Testis (tissue), 3 donors: ENCODE data around the gene CUL4A. TPM values are rescaled to one million over a fixed set of nuclear protein-coding genes. Genes with fewer than 3 reads are reported as not detected.

ENCODE experiments used
- DNase-seq: peaks from one replicate; pipeline ENCODE4 v3.0.0-alpha.2; 2019
- H3K27ac ChIP-seq, 2 donors: fragments of 200-600 bp; sonication (generic); one replicate each; pipeline ENCODE4 v1.5.1; 2019
- H3K27me3 ChIP-seq: fragments of 200-600 bp; sonication (generic); one replicate; pipeline ENCODE4 v1.5.1; 2019
- H3K36me3 ChIP-seq: fragments of 200-600 bp; sonication (generic); one replicate; pipeline ENCODE4 v1.5.1; 2017; ENCODE audit warnings: low read depth; ENCODE audit errors: missing control alignments
- H3K4me1 ChIP-seq: fragments of 200-600 bp; sonication (generic); one replicate; pipeline ENCODE4 v1.5.1; 2019
- H3K4me3 ChIP-seq, 2 donors: fragments of 200-600 bp; sonication (generic); one replicate each; pipeline ENCODE4 v1.5.1; 2017 to 2019
- H3K9me3 ChIP-seq: fragments of 200-600 bp; sonication (generic); one replicate; pipeline ENCODE4 v1.5.1; 2017
- POLR2A ChIP-seq: fragments of 450-650 bp; IDR thresholded peaks from one replicate; pipeline ENCODE4 v1.6.1; 2017; ENCODE audit warnings: antibody characterized with exemption, mild to moderate bottlenecking, moderate library complexity
- WGBS, 2 donors: methylation state at CpG; one replicate each; pipeline ENCODE4 v1.1.5; 2018; 5-methylcytosine and 5-hydroxymethylcytosine counted together
- intact Hi-C: fragments of 100-400 bp; cut with DNase I; formaldehyde crosslinking; loops from one replicate; pipeline ENCODE4 v1.15.1; 2023; ENCODE audit warnings: low total_unique reads
- polyA plus RNA-seq: library from polyadenylated mRNA; stranded (reverse); fragments of 350-450 nt; fragmentation: Illumina TruSeq; extraction: RNeasy Lipid Tissue Mini Kit (QIAGEN cat#74804); gene quantifications from one replicate; pipeline ENCODE4 v1.2.3, GENCODE V29; 2014; ENCODE audit warnings: low read depth, low replicate concordance; ENCODE audit not compliant: insufficient read depth
- total RNA-seq, 2 donors: library from RNA; depleted of rRNA; stranded (reverse); fragments of >200 nt; gene quantifications; one replicate each; pipeline ENCODE4 v1.2.3, GENCODE V29; 2016
- TF ChIP-seq, protein P1 (sequence below), 3 experiments: fragments of 450-650 bp in 2 of 3; fragments of 200-600 bp in 1 of 3; sonication (generic) in 1 of 3; IDR thresholded peaks; one replicate each; pipeline ENCODE4 v1.5.1; 2016 to 2019; ENCODE audit warnings: antibody characterized with exemption in 3 of 3, mild to moderate bottlenecking in 2 of 3, moderate library complexity in 1 of 3

Gene CUL4A
- total and polyA plus RNA-seq, 3 donors from 2014 or later: 103 to 168 (median 152) TPM

DNA sequence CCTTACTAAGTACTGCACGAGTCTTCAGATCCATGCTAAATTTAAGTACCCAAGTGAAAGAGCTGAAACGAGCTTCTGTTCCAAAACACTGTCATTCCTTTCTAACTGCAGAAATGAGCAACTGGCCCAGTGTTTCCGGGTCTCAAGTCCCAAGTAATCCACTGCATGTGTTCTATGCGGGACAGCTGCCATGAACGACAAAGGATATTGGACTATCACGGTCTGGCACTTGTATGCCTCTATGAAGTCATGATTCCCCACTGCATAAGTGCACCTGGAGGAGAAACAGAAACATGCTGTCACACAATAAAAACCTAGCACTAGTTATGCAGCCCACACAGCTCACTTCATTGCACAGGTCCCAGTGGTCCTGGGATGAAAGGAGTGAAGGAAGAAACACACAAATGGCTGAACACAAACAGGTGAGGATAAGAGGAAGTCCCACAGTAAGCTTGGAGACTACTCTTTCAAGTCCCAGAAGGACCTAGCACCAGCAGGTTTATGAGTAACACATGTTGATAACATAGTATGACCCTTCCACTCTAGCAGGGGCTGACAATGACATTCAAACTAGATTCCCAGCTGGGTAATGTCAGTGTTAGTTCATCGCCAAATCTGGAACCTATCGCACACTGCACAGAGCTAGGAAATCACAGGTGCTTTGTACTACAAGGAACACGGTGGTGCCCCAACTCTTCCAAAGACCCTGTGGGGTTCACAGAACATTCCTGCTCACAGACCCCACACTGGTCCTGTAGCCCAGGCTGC, 12.3 kb upstream of the CUL4A start:
- TF ChIP-seq, protein P1, sequence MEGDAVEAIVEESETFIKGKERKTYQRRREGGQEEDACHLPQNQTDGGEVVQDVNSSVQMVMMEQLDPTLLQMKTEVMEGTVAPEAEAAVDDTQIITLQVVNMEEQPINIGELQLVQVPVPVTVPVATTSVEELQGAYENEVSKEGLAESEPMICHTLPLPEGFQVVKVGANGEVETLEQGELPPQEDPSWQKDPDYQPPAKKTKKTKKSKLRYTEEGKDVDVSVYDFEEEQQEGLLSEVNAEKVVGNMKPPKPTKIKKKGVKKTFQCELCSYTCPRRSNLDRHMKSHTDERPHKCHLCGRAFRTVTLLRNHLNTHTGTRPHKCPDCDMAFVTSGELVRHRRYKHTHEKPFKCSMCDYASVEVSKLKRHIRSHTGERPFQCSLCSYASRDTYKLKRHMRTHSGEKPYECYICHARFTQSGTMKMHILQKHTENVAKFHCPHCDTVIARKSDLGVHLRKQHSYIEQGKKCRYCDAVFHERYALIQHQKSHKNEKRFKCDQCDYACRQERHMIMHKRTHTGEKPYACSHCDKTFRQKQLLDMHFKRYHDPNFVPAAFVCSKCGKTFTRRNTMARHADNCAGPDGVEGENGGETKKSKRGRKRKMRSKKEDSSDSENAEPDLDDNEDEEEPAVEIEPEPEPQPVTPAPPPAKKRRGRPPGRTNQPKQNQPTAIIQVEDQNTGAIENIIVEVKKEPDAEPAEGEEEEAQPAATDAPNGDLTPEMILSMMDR (IDR thresholded peaks at IDR 0.05): no peak
- TF ChIP-seq POLR2A: no peak
- no peaks in the 10 kb centered on the region for H3K27me3 ChIP-seq
- H3K27ac ChIP-seq: no peak overlapping the region
- 89 to 93% methylated on average over 9 of the region's 9 CpGs for WGBS, 2 donors
- no peaks in the 10 kb centered on the region for H3K4me1 ChIP-seq
- H3K4me3 ChIP-seq: no peak overlapping the region
- intact Hi-C loops: no loop called here
- DNase-seq: no peak
- no peaks in the 10 kb centered on the region for H3K36me3 ChIP-seq
- no peaks in the 10 kb centered on the region for H3K9me3 ChIP-seq

DNA sequence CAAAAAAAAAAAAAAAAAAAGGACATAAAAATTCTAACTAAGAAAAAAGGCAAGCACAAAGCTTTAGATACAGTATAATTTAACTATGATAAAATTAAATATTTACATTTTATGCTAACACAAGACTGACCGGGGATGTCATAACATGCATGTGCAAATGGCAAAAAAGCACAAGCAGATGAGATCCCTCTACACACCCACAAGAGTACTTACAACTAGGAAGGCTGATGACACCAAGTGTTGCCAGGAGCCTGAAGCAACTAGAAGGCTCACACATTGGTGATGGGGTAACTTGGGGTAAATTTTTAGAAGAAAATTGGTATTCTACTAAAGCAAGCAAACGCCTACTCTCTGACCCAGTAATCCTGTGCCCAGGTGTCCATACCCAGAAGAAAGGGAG, 7.6 kb upstream of the CUL4A start:
- H3K4me1 ChIP-seq: no peaks in the 10 kb centered on the region
- no peak overlapping the region for H3K4me3 ChIP-seq
- no peak for TF ChIP-seq POLR2A
- TF ChIP-seq, protein P1 (IDR thresholded peaks at IDR 0.05): no peak
- DNase-seq: no peak
- no peaks in the 10 kb centered on the region for H3K36me3 ChIP-seq
- H3K27me3 ChIP-seq: no peaks in the 10 kb centered on the region
- intact Hi-C loops: no loop called here
- no peaks in the 10 kb centered on the region for H3K9me3 ChIP-seq
- H3K27ac ChIP-seq: no peak overlapping the region
- WGBS, 2 donors: 94 to 98% methylated on average over 2 of the region's 2 CpGs

DNA sequence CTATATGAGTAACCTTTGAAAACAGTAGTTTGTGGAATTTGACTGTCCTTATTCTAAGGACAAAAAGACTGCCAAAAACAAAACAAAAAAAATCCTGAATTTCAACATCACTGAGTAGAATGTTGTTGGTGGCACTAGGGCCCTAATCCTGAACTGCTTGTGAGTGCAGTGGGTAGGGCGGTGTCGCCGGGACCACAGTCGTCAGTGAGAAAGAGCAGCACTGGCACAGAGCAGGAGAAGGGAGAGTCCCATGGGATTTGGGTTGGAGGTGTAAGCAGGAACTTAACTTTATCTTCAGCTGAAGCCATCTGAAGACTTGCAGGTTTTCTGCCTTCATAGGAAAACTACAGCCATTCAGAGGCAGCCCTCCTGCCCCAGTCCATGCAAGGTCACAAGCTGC, 6.5 kb upstream of the CUL4A start:
- Histone ChIP-seq H3K9me3 (no peaks in the 10 kb centered on the region), H3K36me3 (no peaks in the 10 kb centered on the region), H3K4me1 (no peaks in the 10 kb centered on the region), H3K4me3 (no peak overlapping the region), H3K27ac (no peak overlapping the region), H3K27me3 (no peaks in the 10 kb centered on the region)
- no peak for TF ChIP-seq POLR2A
- TF ChIP-seq, protein P1 (IDR thresholded peaks at IDR 0.05): no peak
- 85 to 90% methylated on average over 4 of the region's 4 CpGs for WGBS, 2 donors
- no peak for DNase-seq
- intact Hi-C loops: no loop called here

DNA sequence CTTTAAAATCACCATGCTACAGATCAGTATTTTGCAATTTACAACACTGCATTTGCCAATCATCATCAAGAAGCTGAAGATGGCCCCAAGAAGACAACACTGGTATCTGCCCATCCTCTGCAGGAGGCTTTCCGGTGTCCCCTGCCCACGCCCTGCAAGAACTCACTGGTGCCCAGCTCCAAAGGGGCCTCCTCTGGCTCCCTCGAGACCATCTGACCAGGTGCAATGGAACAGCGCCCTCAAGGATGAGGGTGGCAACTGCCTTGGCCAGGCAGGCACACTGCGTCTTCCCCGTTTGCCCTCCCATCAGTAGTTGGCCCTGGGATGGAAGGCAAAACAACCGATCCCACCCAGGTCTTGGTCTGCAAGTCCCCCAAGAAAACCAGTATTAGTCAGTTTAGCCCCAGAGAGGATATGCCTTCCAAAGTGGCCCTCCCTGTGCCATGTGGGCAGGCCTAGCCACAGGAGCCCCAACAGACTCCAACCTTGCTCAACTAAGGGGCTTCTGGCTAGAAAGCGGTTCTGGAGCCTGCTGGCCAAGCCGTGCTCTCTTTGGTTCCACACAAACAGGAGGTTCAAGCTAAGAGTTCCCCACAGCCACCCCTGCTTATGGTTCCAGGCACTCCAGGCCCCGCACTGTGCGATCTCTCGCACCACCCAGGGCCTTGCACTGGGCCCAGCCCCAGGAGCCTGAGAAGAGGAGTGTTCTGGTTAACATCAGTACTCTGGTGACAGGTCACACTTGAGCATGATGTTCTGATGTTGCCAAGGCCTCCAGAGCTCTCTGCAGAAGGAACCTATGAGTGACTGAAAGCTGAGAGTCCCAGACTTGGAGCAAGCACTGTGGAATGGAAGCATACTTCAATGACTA, 5.7 kb upstream of the CUL4A start:
- TF ChIP-seq, protein P1 (IDR thresholded peaks at IDR 0.05): no peak
- TF ChIP-seq POLR2A: no peak
- no peaks in the 10 kb centered on the region for H3K9me3 ChIP-seq
- H3K4me1 ChIP-seq: no peaks in the 10 kb centered on the region
- WGBS, 2 donors: 99 to 100% methylated on average over 4 to 12 of the region's 12 CpGs
- H3K27ac ChIP-seq: no peak overlapping the region
- H3K4me3 ChIP-seq: no peak overlapping the region
- DNase-seq: no peak
- H3K27me3 ChIP-seq: no peaks in the 10 kb centered on the region
- H3K36me3 ChIP-seq: no peaks in the 10 kb centered on the region
- intact Hi-C loops: no loop called here
